Superior temporal gyrus (tissue), 1 donor: ENCODE results near the gene PODN.

ENCODE experiments used
- DNase-seq: peaks from one replicate; pipeline ENCODE4 v3.0.0-alpha.2; 2016; ENCODE audit errors: extremely low spot score

PODN gene

GRCh38 chr1:53114581-53115400, 52.8 kb downstream of the PODN start:
- no peak for DNase-seq

- DNase-seq = no peak
These were observed 53.6 kb downstream of the PODN start for GRCh38 chr1:53115403-53116306.

DNA sequence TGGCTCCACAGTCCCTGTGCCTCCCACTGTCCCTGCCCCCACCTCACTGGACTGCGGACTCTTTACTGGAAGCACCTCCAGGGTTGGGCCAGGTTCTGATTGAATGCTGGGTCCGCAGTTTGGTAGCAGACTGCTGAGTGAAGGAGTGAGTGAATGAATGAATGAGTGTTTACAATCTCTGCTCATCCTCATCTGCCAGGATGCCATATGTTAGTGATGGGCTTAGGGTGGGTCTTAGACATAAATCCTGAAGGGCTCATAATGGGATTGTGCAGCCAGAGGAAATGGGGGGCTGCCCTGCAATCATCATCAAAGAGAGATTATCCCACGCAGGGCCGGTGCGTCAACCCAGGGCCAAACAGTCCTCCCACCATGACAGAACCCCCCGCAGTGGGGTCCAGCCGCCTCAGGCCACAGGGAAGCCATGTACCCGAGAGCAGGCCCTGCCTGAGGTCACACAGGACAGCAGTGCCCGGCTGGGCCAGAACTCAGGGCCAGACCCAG, 54.3 kb downstream of the PODN start:
- DNase-seq = no peak

DNA sequence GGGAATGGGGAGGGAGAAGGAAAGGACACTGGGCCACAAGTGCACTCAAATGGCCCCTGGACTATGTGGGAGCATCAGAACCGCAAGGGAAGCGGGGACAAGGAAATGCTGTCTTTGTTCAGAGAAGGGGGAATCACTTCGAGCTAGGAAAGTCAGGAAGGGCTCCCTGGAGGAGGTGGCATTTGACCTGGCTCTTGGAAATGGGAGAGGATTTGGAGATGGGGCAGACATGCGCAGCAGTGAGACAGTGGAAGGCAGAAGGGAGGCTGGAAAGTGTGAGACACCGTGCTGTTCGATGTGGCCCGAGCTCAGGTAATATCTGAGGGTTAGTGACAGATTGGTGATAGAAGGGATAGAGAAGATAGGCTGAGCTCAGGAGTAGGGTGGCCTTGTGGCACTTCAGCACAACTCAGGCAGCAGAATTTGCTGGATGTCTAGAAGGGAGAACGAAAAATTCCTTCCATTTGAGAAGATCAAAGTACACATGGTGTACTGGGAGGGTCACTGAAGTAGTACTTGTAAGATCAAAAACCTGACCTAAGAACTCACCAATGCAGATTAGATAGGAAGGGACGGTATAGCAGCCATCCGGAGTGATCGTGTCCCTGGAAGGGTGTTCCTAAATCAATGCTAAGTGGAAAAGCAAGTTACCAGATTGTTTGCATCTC, 55.1 kb downstream of the PODN start:
- DNase-seq = no peak

- DNase-seq = no peak
These were observed 55.8 kb downstream of the PODN start for GRCh38 chr1:53117836-53118235.

- no peak for DNase-seq
These were observed 58.6 kb downstream of the PODN start for GRCh38 chr1:53120659-53121058.

DNA sequence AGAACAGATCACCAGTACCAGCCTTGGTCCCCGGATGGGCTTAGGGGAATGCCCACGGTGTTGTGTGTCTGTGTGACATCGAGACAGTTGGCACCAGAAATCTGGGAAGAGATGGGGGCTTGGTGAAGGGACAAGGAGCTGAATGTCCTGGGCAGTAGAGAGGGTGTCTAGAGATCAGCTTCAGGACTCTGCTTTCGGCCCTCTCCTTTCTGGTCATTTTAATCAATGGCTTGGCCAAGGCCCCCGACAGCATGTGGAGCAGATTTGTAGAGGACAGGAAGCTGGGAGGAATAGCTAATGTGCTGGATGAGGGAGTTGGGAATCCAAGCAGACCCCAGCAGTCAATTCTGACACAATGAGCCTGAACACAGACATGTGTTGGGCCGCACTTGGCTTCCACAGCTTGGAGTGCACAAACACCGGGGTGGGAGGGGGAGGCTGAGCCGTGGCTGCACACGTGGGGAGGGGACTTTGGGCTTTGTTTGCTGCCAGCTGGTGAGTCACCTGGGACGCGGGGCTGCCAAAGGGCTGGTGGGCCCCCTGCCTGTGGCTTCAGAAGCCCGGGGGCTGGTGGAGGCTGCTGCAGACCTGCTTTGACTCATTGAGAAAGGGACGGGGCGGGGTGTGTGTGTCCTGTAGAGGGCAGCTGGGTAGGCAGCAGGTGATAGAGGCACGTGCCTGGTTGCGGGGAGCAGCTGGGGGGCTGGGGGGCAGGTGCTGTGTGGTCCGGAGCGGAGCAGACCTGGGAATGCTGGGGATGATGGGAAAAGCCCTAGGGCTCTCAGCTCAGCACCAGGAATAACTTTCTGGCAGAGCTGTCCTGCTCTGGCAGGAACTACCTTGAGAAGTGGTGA, 59.5 kb downstream of the PODN start:
- no peak for DNase-seq

DNA sequence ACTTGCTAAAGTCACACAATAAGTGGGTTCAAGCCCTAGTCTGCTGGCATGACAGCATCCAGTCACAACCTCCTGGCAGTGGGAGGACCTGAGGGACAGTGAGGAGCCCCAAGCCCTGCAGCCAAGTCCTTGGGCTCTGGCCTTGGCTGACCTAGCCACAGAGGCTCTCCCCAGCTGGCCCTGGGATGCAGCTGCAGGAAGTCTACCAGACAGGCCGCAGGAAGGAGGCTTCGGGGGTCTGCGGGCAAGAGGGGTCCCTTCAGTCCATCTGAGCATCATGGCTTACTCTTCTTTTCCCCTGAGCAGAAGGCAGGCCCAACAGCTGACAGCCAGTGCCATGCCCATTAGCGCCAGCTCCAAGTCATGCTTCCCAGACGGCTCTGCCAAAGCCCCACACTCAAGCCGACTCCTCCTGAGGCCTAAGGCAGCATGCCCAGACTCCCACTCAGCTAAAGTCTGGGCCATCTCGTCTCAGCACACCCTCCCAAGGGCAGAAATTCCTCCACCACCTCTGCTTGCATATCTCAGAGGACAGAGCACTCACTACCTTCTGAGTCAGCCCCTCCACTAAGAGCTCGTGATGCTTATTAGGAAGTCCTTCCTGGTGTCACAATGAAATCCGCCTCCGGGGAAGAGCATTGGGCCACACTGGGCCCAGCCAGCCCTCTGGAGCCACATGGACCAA, 60.3 kb downstream of the PODN start:
- DNase-seq = no peak

GRCh38 chr1:53122961-53123413, 61.0 kb downstream of the PODN start:
- no peak for DNase-seq

- DNase-seq = no peak
These were observed 61.6 kb downstream of the PODN start for GRCh38 chr1:53123453-53124140.

DNA sequence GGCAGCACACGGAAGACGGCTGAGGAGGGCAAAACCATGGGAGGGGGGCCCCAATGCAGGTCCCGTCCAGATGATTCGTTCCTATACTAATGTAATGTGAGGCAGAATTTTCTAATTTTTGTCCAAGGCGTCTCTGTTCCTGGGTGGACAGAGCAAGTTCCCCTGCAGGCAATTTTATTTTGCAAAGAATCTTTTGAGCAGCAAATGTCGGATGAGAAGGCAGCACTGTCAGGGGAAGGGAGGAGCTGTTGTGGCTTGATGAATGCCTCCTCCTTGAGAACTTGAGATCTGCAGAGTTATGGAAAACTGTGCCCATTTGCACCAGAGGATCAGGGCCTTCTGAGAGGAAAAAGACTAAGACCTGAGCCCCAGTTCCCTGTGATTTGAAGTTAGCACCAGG, 63.1 kb downstream of the PODN start:
- no peak for DNase-seq

- DNase-seq = no peak
These were observed 63.8 kb downstream of the PODN start for GRCh38 chr1:53125623-53126360.

DNA sequence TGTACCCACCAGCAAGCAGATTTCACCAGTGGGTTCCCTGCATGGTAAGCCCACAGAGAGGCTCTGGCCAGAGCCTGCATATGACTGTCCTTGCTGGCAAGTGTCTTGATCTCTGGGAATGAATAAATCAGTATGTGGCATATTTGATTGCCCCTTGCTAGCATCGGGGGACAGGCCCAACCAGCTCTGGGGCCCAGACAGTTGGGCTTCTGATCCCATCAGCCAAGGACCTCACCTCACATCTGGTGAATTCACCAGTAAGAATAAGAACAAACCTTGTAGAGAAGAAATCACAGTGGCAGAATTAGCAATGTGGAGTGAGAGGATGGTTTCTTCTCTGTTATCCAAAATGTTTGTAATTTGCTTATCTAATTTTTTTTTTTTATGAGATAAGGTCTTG, 64.5 kb downstream of the PODN start:
- no peak for DNase-seq

DNA sequence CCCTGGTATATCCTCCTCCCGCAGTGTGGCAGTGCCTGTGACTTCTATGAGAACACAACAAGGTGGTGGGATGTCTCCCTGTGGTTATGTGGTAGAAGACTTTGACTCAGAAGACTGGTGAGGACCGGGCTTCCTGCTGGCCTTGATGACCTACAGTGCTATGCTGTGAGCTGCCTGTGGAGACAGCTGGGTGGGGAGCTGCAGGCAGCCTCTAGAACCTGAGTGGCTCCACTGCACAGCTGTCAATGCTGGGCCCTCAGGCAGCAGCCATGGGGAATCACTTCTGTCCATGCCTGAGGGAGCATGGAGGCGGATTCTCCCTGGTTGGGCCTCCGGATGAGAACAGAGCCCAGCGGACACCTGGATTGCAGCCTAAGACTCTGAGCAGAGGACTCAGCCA, 65.5 kb downstream of the PODN start:
- DNase-seq = no peak

- DNase-seq = no peak
These were observed 66.4 kb downstream of the PODN start for GRCh38 chr1:53128401-53128800.

DNA sequence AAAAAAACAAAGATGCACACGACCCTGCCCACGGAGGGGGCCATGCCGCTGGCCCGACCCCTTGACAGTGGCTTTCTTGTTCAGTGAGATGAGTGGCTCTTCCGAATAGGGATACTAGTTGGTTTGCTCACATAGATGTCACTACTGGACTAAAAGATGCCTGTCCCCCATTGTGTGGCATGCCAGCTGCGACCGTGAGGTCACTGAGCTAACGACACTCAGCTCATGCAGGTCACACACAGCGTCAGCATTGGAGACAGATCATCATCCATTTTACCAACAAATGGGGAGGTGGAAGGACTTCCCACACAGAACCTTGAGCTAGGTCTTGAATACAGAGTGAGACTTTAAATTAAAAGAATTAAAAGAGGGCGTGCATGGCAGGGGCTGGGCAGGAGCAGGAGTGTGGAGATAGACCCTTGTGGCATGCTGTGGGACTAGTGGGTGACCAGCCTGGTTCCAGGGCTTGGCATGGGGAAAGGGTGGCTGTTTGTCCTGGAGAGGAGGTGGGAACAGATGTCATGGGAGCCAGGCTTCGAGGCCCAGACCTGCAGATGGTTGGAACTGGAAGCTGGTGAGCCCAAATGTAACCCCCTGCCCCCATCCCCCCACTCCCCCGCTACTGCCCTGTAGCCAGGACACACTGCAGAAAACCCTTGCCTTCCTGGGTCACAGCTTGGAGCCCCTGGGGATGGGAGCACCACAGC, 68.0 kb downstream of the PODN start:
- no peak for DNase-seq

DNA sequence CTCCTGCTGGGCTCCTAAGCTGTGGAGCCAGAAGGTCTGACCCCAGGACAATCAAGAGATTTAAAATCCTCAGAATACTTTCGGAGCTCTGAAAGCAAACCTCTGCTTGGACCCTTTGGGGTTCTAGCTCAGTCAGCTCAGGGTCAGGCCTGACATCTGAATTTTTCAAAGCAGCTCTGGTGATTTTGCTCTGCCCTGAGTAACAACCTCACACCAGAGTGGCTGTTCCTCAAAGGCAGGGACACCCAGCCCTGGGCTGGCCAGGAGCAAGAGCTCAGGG, 68.5 kb downstream of the PODN start:
- DNase-seq = no peak

- no peak for DNase-seq
These were observed 69.0 kb downstream of the PODN start for GRCh38 chr1:53130878-53131589.
